Right atrium auricular region (tissue), 2 donors: Measurements from ENCODE around the gene YES1. TPM values are rescaled to one million over a fixed set of nuclear protein-coding genes. Genes with fewer than 3 reads are reported as not detected.

ENCODE experiments used
- DNase-seq: peaks from one replicate; pipeline ENCODE4 v3.0.0-alpha.2; 2019; ENCODE audit warnings: low spot score
- H3K27ac ChIP-seq, 2 donors: fragments of 200-600 bp; sonication (generic); 1 replicate in 1 of 2; 2 replicates in 1 of 2; pipeline ENCODE4 v1.5.1; 2016 to 2019
- H3K27me3 ChIP-seq, 2 donors: fragments of 200-600 bp; sonication (generic); one replicate each; pipeline versions ENCODE4 v1.5.1 to v1.6.0; 2017 to 2019
- H3K36me3 ChIP-seq: fragments of 200-600 bp; sonication (generic); one replicate; pipeline ENCODE4 v1.5.1; 2016
- H3K4me1 ChIP-seq, 2 donors: fragments of 200-600 bp; sonication (generic); one replicate each; pipeline versions ENCODE4 v1.5.1 to v1.6.0; 2017 to 2019
- H3K4me3 ChIP-seq, 2 donors: fragments of 200-600 bp; sonication (generic); 1 replicate in 1 of 2; 2 replicates in 1 of 2; pipeline ENCODE4 v1.5.1; 2017 to 2019; ENCODE audit warnings: mild to moderate bottlenecking in 1 of 2, moderate library complexity in 1 of 2
- H3K9me3 ChIP-seq, 2 donors: fragments of 200-600 bp; sonication (generic); one replicate each; pipeline ENCODE4 v1.5.1; 2019
- CTCF ChIP-seq, 2 donors: fragments of 200-600 bp; sonication (generic); IDR thresholded peaks; one replicate each; pipeline ENCODE4 v1.5.1; 2019; ENCODE audit warnings: antibody characterized with exemption in 2 of 2
- total RNA-seq, 2 donors: library from RNA; depleted of rRNA; stranded (reverse); fragments of >200 nt; gene quantifications; one replicate each; pipeline ENCODE4 v1.1.0, GENCODE V29; 2016

Gene YES1
- total RNA-seq, 2 donors from 2014 or later: 20.3 to 37.3 TPM

- TF ChIP-seq CTCF (IDR thresholded peaks at IDR 0.05): no peak
- no peak overlapping the region for H3K27ac ChIP-seq
- no peaks in the 10 kb centered on the region for H3K9me3 ChIP-seq
- H3K4me3 ChIP-seq: no peak overlapping the region
- no peaks in the 10 kb centered on the region for H3K36me3 ChIP-seq
- DNase-seq: no peak
- peaks cover 0 to 8% of the 10 kb centered on the region in 2 donors for H3K4me1 ChIP-seq
- no peaks in the 10 kb centered on the region for H3K27me3 ChIP-seq
These were observed 18.4 kb upstream of the YES1 start for GRCh38 chr18:830315-830901.

- no peaks in the 10 kb centered on the region for H3K27me3 ChIP-seq
- TF ChIP-seq CTCF (IDR thresholded peaks at IDR 0.05): no peak
- H3K4me3 ChIP-seq: no peak overlapping the region
- no peak overlapping the region for H3K27ac ChIP-seq
- no peaks in the 10 kb centered on the region for H3K9me3 ChIP-seq
- no peak for DNase-seq
- H3K36me3 ChIP-seq: no peaks in the 10 kb centered on the region
- H3K4me1 ChIP-seq: peaks cover 0 to 8% of the 10 kb centered on the region in 2 donors
These were observed 17.4 kb upstream of the YES1 start for GRCh38 chr18:829432-829831.

- Histone ChIP-seq H3K4me1 (peaks cover 0 to 8% of the 10 kb centered on the region in 2 donors), H3K4me3 (no peak overlapping the region), H3K27ac (no peak overlapping the region), H3K27me3 (no peaks in the 10 kb centered on the region), H3K36me3 (no peaks in the 10 kb centered on the region), H3K9me3 (no peaks in the 10 kb centered on the region)
- TF ChIP-seq CTCF (IDR thresholded peaks at IDR 0.05): no peak
- no peak for DNase-seq
These were observed 15.1 kb upstream of the YES1 start for GRCh38 chr18:827093-827677.

- Histone ChIP-seq H3K4me3 (no peak overlapping the region), H3K36me3 (no peaks in the 10 kb centered on the region), H3K27me3 (no peaks in the 10 kb centered on the region), H3K27ac (no peak overlapping the region), H3K9me3 (no peaks in the 10 kb centered on the region), H3K4me1 (peaks cover 0 to 6% of the 10 kb centered on the region in 2 donors)
- no peak for DNase-seq
- TF ChIP-seq CTCF (IDR thresholded peaks at IDR 0.05): no peak
These were observed 14.0 kb upstream of the YES1 start for GRCh38 chr18:825891-826585.

GRCh38 chr18:824179-824578 lies 12.1 kb upstream of the YES1 start:
- no peaks in the 10 kb centered on the region for H3K4me1 ChIP-seq
- H3K36me3 ChIP-seq: no peaks in the 10 kb centered on the region
- DNase-seq: no peak
- H3K4me3 ChIP-seq: no peak overlapping the region
- no peak overlapping the region for H3K27ac ChIP-seq
- no peaks in the 10 kb centered on the region for H3K27me3 ChIP-seq
- TF ChIP-seq CTCF (IDR thresholded peaks at IDR 0.05): no peak
- H3K9me3 ChIP-seq: no peaks in the 10 kb centered on the region
